ENCODE results near the gene OSBPL6.

Gene OSBPL6

DNA sequence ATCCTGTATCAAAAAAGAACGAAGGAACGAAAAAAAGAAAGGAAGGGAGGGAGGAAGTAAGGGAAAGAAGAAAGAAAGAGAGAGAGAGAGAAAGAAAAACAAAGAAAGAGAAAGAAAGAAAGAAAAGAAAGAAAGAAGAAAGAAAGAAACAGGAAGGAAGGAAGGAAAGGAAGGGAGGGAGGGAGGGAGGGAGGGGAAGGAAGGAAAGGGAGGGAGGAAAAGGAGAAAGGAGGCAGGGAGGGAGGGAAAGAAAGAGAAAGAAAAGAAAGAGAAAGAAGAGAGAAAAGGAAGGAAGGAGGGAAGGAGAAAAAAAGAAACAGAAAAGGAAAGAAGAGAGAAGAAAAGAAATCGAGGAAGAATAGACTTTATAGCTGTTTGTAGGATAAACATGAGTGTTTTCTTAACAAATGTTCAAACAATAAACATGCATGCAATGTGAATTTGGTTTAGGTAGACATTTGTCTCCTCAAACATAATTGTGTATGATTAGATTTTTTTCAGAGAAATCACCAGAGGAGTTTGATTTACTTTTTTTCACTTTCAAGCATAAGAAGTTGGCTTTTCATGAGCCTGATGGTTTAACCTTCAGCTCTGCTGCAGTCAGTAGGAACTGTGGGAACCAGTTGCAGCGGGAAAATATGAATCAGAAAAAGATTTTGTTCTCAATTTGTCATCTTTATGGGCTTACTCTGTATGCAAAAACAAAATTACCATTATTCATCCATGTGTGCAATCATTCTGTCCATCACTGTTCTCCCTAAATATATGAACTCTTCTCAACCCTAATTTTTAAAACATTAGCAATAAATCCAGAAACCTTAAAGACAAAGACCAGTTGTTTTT, 185.1 kb downstream of the OSBPL6 start:
- POLR2A ChIA-PET, result no interaction called here
- no peak for TF ChIP-seq LEF1 (IDR thresholded peaks at IDR 0.05; ENCODE audit: borderline replicate concordance)
- TF ChIP-seq, protein P1, sequence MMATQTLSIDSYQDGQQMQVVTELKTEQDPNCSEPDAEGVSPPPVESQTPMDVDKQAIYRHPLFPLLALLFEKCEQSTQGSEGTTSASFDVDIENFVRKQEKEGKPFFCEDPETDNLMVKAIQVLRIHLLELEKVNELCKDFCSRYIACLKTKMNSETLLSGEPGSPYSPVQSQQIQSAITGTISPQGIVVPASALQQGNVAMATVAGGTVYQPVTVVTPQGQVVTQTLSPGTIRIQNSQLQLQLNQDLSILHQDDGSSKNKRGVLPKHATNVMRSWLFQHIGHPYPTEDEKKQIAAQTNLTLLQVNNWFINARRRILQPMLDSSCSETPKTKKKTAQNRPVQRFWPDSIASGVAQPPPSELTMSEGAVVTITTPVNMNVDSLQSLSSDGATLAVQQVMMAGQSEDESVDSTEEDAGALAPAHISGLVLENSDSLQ (IDR thresholded peaks at IDR 0.05), result no peak
- no peak for DNase-seq (ENCODE audit: extremely low spot score)
- CTCF ChIA-PET, result no interaction called here

DNA sequence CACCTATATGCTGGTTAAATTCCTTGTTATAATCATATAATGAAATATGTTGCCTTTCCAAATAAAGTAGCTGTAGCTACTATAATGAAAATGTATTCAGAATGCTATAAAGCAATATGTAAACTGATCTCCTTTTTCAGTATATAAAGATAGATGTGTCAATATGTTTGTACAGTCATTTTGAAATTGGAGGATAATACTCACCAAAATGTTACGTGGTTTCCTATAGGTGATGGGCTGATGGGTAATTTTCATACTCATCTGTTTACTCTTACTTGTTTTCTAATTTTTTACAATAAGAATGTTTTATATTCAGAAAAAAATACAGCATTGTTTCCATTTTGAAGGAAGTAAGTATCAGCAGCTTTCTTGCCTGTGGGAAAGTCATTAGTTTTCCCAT, 186.5 kb downstream of the OSBPL6 start:
- TF ChIP-seq FOXA1 (IDR thresholded peaks at IDR 0.05) (no peak), ARNT (IDR thresholded peaks at IDR 0.05) (no peak), FOXK2 (IDR thresholded peaks at IDR 0.05) (no peak), ZNF384 (IDR thresholded peaks at IDR 0.05) (no peak), L3MBTL2 (conservative IDR thresholded peaks at IDR 0.05) (no peak), LEF1 (IDR thresholded peaks at IDR 0.05; ENCODE audit: borderline replicate concordance) (no peak), NFRKB (IDR thresholded peaks at IDR 0.05) (no peak), TARDBP (IDR thresholded peaks at IDR 0.05) (no peak), ELF4 (IDR thresholded peaks at IDR 0.05) (no peak), SUZ12 (IDR thresholded peaks at IDR 0.05) (no peak), CTBP1 (IDR thresholded peaks at IDR 0.05; ENCODE audit: borderline replicate concordance) (no peak)
- TF ChIP-seq, protein P1 (IDR thresholded peaks at IDR 0.05), result no peak
- no peak for DNase-seq (ENCODE audit: extremely low spot score)
- CTCF ChIA-PET, result no interaction called here
- POLR2A ChIA-PET, result no interaction called here

DNA sequence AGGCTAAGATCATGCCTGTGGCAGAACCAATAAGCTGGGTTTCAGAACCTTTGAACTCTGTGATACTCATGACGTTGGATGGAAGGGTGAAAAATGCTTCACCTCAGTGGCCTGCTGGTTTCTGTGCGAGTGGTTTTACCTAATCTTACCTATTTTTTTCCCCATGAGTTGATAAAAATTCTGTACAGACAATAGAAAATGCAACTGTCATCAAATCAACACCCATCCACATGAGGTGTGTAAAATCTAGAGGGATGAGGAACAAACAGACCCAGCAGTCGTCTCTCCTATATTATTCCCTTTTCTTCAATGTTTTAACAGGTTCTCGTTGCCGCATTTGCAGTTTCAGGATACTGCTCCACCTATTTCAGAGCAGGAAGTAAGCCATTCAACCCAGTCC, 189.4 kb downstream of the OSBPL6 start:
- TF ChIP-seq ELF4 (IDR thresholded peaks at IDR 0.05), result no peak
- no peak for TF ChIP-seq ZNF384 (IDR thresholded peaks at IDR 0.05)
- TF ChIP-seq NFRKB (IDR thresholded peaks at IDR 0.05), result no peak
- TF ChIP-seq L3MBTL2 (conservative IDR thresholded peaks at IDR 0.05), result no peak
- no peak for TF ChIP-seq FOXA1 (IDR thresholded peaks at IDR 0.05)
- no peak for TF ChIP-seq LEF1 (IDR thresholded peaks at IDR 0.05; ENCODE audit: borderline replicate concordance)
- no peak for TF ChIP-seq CTBP1 (IDR thresholded peaks at IDR 0.05; ENCODE audit: borderline replicate concordance)
- no peak for TF ChIP-seq FOXM1 (IDR thresholded peaks at IDR 0.05; ENCODE audit: borderline replicate concordance)
- no peak for TF ChIP-seq HDGF (IDR thresholded peaks at IDR 0.05; ENCODE audit: borderline replicate concordance)
- no peak for TF ChIP-seq TARDBP (IDR thresholded peaks at IDR 0.05)
- no peak for TF ChIP-seq SUZ12 (IDR thresholded peaks at IDR 0.05)
- no peak for TF ChIP-seq ARNT (IDR thresholded peaks at IDR 0.05)
- no peak for TF ChIP-seq BHLHE40 (IDR thresholded peaks at IDR 0.05; ENCODE audit: borderline replicate concordance)
- TF ChIP-seq, protein P1 (IDR thresholded peaks at IDR 0.05), result no peak
- no peak for TF ChIP-seq SP1 (IDR thresholded peaks at IDR 0.05)
- TF ChIP-seq FOXK2 (IDR thresholded peaks at IDR 0.05), result no peak
- POLR2A ChIA-PET, result no interaction called here
- CTCF ChIA-PET, result no interaction called here
- DNase-seq (ENCODE audit: extremely low spot score), result no peak

DNA sequence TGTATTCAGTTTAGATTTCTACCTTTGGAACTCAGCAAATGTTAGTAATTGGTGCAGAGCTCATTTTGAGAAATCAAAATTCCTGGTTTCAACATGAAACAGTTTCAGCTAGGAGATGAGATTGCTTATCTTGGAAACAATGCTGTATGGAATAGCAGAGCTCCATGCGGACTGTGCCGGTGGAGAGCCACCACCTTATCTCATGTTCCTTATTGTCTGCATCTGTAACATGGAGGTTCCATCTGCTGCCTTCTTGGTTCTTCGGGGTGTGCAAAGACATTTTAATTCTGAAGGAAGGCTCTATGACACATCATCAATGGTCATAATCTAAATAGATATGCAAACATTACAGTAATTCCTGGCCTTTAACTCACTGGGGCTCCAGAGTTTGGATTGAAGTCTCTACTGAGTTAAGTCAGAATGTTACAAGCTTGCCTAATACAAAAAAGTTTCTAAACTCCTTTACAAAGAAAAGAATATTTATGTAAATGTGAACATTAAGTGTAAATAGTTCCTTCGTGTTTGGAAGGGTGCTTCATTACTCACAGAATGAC, 191.4 kb downstream of the OSBPL6 start:
- CTCF ChIA-PET, result no interaction called here
- TF ChIP-seq SP1 (IDR thresholded peaks at IDR 0.05) (no peak), ZNF384 (IDR thresholded peaks at IDR 0.05) (no peak), NFRKB (IDR thresholded peaks at IDR 0.05) (no peak), SUZ12 (IDR thresholded peaks at IDR 0.05) (no peak), FOXM1 (IDR thresholded peaks at IDR 0.05; ENCODE audit: borderline replicate concordance) (no peak), BHLHE40 (IDR thresholded peaks at IDR 0.05; ENCODE audit: borderline replicate concordance) (no peak), ELF4 (IDR thresholded peaks at IDR 0.05) (no peak)
- DNase-seq (ENCODE audit: extremely low spot score), result no peak
- POLR2A ChIA-PET, result no interaction called here

DNA sequence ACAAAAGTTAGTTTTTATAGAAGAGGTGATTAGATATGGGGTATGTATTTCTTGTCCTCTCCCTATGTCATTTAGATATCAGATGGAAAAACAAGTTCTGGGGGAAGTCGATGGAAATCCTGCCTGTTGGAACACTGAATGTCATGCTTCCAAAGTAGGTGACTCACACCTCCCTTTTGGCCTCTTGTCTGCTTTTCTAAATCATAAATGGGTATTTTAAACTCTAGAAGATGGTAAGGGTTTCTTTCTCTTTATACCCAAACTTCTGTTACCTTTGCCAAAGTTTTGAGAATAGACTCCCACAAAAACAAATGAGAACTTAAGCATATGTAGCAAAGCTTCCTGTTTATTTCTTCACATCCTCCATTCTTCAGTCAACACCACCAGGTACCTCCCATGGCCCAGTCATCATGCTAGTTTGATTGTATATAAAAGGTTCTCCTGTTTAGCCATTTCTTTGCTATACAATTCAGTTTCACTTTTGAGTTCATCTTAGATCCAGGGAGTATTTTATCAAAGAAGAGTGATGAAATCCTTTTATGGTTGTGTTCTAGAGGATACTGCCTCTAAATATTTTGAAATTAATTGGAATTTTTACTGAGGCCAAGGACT, 192.8 kb downstream of the OSBPL6 start:
- ChIA-PET POLR2A (no interaction called here), CTCF (no interaction called here)
- no peak for DNase-seq (ENCODE audit: extremely low spot score)
- TF ChIP-seq L3MBTL2 (conservative IDR thresholded peaks at IDR 0.05) (no peak), LEF1 (IDR thresholded peaks at IDR 0.05; ENCODE audit: borderline replicate concordance) (no peak), HDGF (IDR thresholded peaks at IDR 0.05; ENCODE audit: borderline replicate concordance) (no peak), FOXA1 (IDR thresholded peaks at IDR 0.05) (no peak), CTBP1 (IDR thresholded peaks at IDR 0.05; ENCODE audit: borderline replicate concordance) (no peak), SP1 (IDR thresholded peaks at IDR 0.05) (no peak), SUZ12 (IDR thresholded peaks at IDR 0.05) (no peak), ARNT (IDR thresholded peaks at IDR 0.05) (no peak), NFRKB (IDR thresholded peaks at IDR 0.05) (no peak), ELF4 (IDR thresholded peaks at IDR 0.05) (no peak)

DNA sequence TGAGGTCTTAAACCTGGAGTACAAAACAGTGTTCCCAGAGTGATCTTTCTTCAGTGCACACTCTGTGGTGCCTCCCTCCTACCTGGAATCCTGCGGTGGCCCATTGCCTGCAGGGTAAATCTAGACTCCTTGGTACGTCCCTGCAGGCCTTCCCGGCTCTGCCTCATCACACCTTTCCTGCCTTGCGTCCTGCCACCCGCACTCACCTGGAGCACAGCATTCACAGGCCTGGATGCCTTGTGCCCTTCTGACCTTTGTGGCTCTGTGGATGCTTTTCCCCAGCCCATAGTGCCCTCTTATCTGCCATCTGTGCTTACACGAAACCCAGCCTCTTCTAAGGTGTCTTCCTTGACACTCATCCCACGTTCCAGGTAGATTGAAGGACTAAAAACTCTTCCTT, 194.0 kb downstream of the OSBPL6 start:
- TF ChIP-seq FOXM1 (IDR thresholded peaks at IDR 0.05; ENCODE audit: borderline replicate concordance) (no peak), ZNF384 (IDR thresholded peaks at IDR 0.05) (no peak), FOXK2 (IDR thresholded peaks at IDR 0.05) (no peak), CTBP1 (IDR thresholded peaks at IDR 0.05; ENCODE audit: borderline replicate concordance) (no peak), ARNT (IDR thresholded peaks at IDR 0.05) (no peak), SUZ12 (IDR thresholded peaks at IDR 0.05) (no peak), TARDBP (IDR thresholded peaks at IDR 0.05) (no peak), NFRKB (IDR thresholded peaks at IDR 0.05) (no peak), SP1 (IDR thresholded peaks at IDR 0.05) (no peak), FOXA1 (IDR thresholded peaks at IDR 0.05) (no peak), LEF1 (IDR thresholded peaks at IDR 0.05; ENCODE audit: borderline replicate concordance) (no peak), L3MBTL2 (conservative IDR thresholded peaks at IDR 0.05) (no peak), ELF4 (IDR thresholded peaks at IDR 0.05) (no peak), HDGF (IDR thresholded peaks at IDR 0.05; ENCODE audit: borderline replicate concordance) (no peak), BHLHE40 (IDR thresholded peaks at IDR 0.05; ENCODE audit: borderline replicate concordance) (no peak)
- TF ChIP-seq, protein P1 (IDR thresholded peaks at IDR 0.05), result no peak
- DNase-seq (ENCODE audit: extremely low spot score), result no peak
- CTCF ChIA-PET, result no interaction called here
- POLR2A ChIA-PET, result no interaction called here
